WTC11 (cell line): ENCODE data around the gene SLC38A7.

Experiments
- FOXP4 ChIP-seq: sonication (generic); formaldehyde crosslinking; IDR thresholded peaks from 2 replicates; pipeline ENCODE4 v1.8.0; 2022; ENCODE audit warnings: mild to moderate bottlenecking, missing genetic modification reagents
- TCF7 ChIP-seq: sonication (generic); formaldehyde crosslinking; IDR thresholded peaks from 2 replicates; pipeline ENCODE4 v1.8.0; 2022; ENCODE audit warnings: mild to moderate bottlenecking, low read depth, missing genetic modification reagents, moderate library complexity
- TEAD1 ChIP-seq: sonication (generic); formaldehyde crosslinking; IDR thresholded peaks from 2 replicates; pipeline ENCODE4 v1.8.0; 2022; ENCODE audit warnings: mild to moderate bottlenecking, missing genetic modification reagents
- ZNF219 ChIP-seq: sonication (generic); formaldehyde crosslinking; IDR thresholded peaks from 2 replicates; pipeline ENCODE4 v1.8.0; 2023; ENCODE audit warnings: missing genetic modification reagents, mild to moderate bottlenecking, borderline replicate concordance
- ZNF317 ChIP-seq: sonication (generic); formaldehyde crosslinking; IDR thresholded peaks from 2 replicates; pipeline ENCODE4 v1.8.1; 2023; ENCODE audit warnings: low read depth, mild to moderate bottlenecking, moderate library complexity, missing genetic modification reagents, borderline replicate concordance
- TF ChIP-seq, protein P1 (sequence below): fragments of 200-600 bp; IDR thresholded peaks from 2 replicates; pipeline ENCODE4 v1.8.0; 2022; ENCODE audit warnings: antibody characterized with exemption
- TF ChIP-seq, protein P2 (sequence below): sonication (generic); formaldehyde crosslinking; IDR thresholded peaks from 2 replicates; pipeline ENCODE4 v1.8.0; 2022; ENCODE audit warnings: mild to moderate bottlenecking, missing genetic modification reagents
- TF ChIP-seq, protein P3 (sequence below): sonication (generic); formaldehyde crosslinking; IDR thresholded peaks from 2 replicates; pipeline ENCODE4 v1.8.0; 2023; ENCODE audit warnings: missing genetic modification reagents

- TF ChIP-seq TCF7 (CRISPR knock-in tag) (no peak), FOXP4 (no peak), ZNF219 (no peak), ZNF317 (no peak), TEAD1 (no peak)
- TF ChIP-seq, protein P1, sequence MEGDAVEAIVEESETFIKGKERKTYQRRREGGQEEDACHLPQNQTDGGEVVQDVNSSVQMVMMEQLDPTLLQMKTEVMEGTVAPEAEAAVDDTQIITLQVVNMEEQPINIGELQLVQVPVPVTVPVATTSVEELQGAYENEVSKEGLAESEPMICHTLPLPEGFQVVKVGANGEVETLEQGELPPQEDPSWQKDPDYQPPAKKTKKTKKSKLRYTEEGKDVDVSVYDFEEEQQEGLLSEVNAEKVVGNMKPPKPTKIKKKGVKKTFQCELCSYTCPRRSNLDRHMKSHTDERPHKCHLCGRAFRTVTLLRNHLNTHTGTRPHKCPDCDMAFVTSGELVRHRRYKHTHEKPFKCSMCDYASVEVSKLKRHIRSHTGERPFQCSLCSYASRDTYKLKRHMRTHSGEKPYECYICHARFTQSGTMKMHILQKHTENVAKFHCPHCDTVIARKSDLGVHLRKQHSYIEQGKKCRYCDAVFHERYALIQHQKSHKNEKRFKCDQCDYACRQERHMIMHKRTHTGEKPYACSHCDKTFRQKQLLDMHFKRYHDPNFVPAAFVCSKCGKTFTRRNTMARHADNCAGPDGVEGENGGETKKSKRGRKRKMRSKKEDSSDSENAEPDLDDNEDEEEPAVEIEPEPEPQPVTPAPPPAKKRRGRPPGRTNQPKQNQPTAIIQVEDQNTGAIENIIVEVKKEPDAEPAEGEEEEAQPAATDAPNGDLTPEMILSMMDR: no peak
- TF ChIP-seq, protein P2, sequence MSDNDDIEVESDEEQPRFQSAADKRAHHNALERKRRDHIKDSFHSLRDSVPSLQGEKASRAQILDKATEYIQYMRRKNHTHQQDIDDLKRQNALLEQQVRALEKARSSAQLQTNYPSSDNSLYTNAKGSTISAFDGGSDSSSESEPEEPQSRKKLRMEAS (CRISPR knock-in tag): no peak
- TF ChIP-seq, protein P3, sequence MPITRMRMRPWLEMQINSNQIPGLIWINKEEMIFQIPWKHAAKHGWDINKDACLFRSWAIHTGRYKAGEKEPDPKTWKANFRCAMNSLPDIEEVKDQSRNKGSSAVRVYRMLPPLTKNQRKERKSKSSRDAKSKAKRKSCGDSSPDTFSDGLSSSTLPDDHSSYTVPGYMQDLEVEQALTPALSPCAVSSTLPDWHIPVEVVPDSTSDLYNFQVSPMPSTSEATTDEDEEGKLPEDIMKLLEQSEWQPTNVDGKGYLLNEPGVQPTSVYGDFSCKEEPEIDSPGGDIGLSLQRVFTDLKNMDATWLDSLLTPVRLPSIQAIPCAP (CRISPR knock-in tag): no peak
These were observed 60.4 kb downstream of the SLC38A7 start for GRCh38 chr16:58624209-58624608.
